GM18520 (cell line): Measurements from ENCODE around the gene UQCC2.

Source experiments
- ATAC-seq: cut with Tn5 transposase; IDR thresholded peaks from one replicate; pipeline ENCODE4 v1.9.1; 2021; ENCODE audit not compliant: unreplicated experiment

Gene UQCC2

DNA sequence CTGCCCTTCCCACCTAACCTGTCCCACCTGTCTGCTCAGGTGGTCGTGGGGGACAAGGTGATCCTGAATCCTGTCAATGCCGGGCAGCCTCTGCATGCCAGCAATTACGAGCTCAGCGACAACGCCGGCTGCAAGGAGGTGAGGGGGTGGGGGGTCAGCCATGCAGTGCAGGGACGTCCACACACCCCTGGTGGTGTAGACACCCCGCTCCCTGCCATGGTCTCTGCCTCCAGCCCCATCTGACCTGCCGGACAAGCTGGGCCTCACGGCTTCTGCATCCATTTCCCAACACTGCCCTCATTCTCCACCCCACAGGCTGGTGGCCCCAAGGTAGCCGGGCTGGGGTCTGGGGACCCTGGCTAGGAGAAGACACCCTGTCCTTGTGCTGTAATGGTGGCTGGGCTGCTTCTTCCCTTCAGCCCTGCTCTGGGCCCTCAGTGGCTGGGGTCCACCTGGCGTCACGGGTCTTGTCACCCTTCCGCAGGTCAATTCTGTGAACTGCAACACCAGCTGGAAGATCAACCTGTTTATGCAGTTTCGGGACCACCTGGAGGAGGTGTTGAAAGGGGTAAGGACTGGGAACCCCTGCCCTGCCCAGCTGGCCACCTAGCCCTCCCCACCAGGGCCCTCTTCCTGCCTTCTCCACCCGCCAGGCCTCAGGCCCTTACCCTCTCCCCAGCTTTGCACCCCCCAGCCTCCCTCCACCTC lies 52.4 kb downstream of the UQCC2 start:
- no peak for ATAC-seq

GRCh38 chr6:33656844-33657243 lies 54.7 kb downstream of the UQCC2 start:
- no peak for ATAC-seq

DNA sequence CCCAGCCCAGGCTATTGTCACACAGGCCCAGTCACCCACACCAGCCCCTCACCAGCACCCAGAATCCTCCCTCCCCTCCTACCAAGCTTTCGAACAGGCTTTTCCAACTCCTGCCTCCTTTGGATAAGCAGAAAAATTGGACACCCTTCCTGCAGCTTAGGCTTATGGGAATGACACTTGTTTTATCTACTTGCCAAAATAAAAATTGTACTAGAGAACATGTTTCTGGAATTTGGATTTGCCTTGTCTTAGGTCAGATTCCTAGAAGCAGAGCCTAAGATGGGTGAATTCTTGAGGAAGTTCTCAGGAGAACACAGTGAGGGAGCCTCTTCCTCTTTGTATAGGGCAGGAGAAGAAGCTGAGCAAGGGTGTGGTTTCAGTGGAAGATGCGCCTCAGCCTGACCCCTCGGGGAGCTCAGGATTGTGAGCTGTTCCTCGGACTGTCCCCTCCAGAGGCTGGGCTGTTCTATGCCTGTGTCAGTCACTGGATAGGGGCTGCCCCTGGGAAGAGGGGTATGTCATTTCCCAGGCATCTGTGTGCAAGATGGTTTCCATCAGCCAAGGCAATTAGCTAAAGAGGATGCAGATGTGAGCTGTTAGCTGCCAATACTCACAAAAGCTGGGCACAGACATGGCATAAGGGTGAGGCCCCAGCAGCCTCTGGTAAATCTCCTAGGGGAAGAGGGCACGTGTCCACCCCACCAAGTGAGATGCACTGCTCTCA lies 56.5 kb downstream of the UQCC2 start:
- ATAC-seq, result no peak

GRCh38 chr6:33652002-33652401 lies 59.5 kb downstream of the UQCC2 start:
- no peak for ATAC-seq

DNA sequence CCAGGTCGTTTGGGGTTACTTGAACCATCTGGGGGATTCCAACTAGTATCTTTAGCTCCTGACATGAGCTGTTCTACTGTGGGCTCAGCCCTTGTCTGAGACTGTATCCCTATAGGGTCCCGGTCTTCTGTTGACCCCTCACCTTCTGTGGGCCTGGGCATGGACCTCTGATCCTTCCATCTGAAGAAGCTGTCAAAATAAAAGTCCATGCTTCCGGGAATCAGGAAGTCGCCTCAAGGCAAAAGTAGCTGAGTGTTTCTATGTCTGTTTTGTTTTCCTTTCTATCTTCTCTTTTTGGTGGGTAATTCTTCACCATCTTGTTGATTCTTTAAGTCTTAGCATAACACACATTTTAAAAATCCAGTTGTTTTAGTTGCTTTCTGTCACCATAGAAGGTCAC lies 60.1 kb downstream of the UQCC2 start:
- ATAC-seq, result no peak
